ENCODE measurements around the gene LBHD2.

Gene LBHD2

GRCh38 chr14:103121121-103121845 is 37.3 kb downstream of the LBHD2 start:
- peak; percentile 66 for DNase-seq

- DNase-seq = peak; percentile 87
Measured at GRCh38 chr14:103121846-103122584, 38.0 kb downstream of the LBHD2 start.

GRCh38 chr14:103122585-103122946 is 38.6 kb downstream of the LBHD2 start:
- peak; percentile 74 for DNase-seq

GRCh38 chr14:103122947-103123633 is 39.1 kb downstream of the LBHD2 start, which contains the start of gene TNFAIP2:
TSS of gene TNFAIP2 (plus strand) at chr14:103123461. CDS start at chr14:103126458, 2,997 bp downstream.
- peak; percentile 64 for DNase-seq

GRCh38 chr14:103123634-103124500 is 39.9 kb downstream of the LBHD2 start:
- DNase-seq = peak; percentile 73

GRCh38 chr14:103124501-103125001 is 40.5 kb downstream of the LBHD2 start:
- DNase-seq = no peak

GRCh38 chr14:103125098-103126070 is 41.4 kb downstream of the LBHD2 start:
- no peak for DNase-seq

- DNase-seq = no peak
Measured at GRCh38 chr14:103126088-103126872, 42.3 kb downstream of the LBHD2 start.

- DNase-seq = peak; percentile 76
Measured at GRCh38 chr14:103126873-103127304, 42.9 kb downstream of the LBHD2 start.

- no peak for DNase-seq
Measured at GRCh38 chr14:103127356-103127755, 43.3 kb downstream of the LBHD2 start.

GRCh38 chr14:103127861-103128598 is 44.0 kb downstream of the LBHD2 start:
- DNase-seq = no peak

GRCh38 chr14:103128631-103129300 is 44.8 kb downstream of the LBHD2 start:
- DNase-seq = no peak

GRCh38 chr14:103129301-103130016 is 45.4 kb downstream of the LBHD2 start:
- DNase-seq = no peak

- no peak for DNase-seq
Measured at GRCh38 chr14:103130017-103130764, 46.2 kb downstream of the LBHD2 start.

- DNase-seq = no peak
Measured at GRCh38 chr14:103130965-103131364, 47.0 kb downstream of the LBHD2 start.

GRCh38 chr14:103131580-103131979 is 47.6 kb downstream of the LBHD2 start:
- DNase-seq = no peak
